Liver (tissue), 9 donors: ENCODE data around the gene CA14. TPM values are rescaled to one million over a fixed set of nuclear protein-coding genes. Genes with fewer than 3 reads are reported as not detected.

ENCODE experiments used
- DNase-seq: peaks from one replicate; pipeline ENCODE4 v3.0.0-alpha.2; 2017; ENCODE audit warnings: low spot score
- H3K27ac ChIP-seq, 2 donors: one replicate each; pipeline ENCODE4 v1.7.0; 2013; ENCODE audit warnings: inconsistent platforms in 2 of 2, low read length in 2 of 2, control low read depth in 1 of 2, low read depth in 1 of 2, mild to moderate bottlenecking in 1 of 2
- H3K27me3 ChIP-seq, 4 donors: one replicate each; pipeline versions ENCODE4 v1.6.1 to v1.7.0; 2013; ENCODE audit warnings: low read length in 3 of 4, inconsistent platforms in 1 of 4, mild to moderate bottlenecking in 1 of 4, moderate library complexity in 1 of 4; ENCODE audit not compliant: control insufficient read depth in 4 of 4, insufficient read depth in 4 of 4
- H3K36me3 ChIP-seq, 4 donors: one replicate each; pipeline versions ENCODE4 v1.6.1 to v1.7.0; 2013; ENCODE audit warnings: low read length in 3 of 4, mild to moderate bottlenecking in 3 of 4, low read depth in 1 of 4, moderate library complexity in 1 of 4; ENCODE audit not compliant: control insufficient read depth in 4 of 4, insufficient read depth in 3 of 4
- H3K4me1 ChIP-seq, 4 donors: one replicate each; pipeline versions ENCODE4 v1.6.1 to v1.7.0; 2013; ENCODE audit warnings: low read length in 3 of 4, mild to moderate bottlenecking in 3 of 4, moderate library complexity in 1 of 4; ENCODE audit not compliant: control insufficient read depth in 4 of 4, insufficient read depth in 4 of 4
- H3K4me3 ChIP-seq, 3 donors: one replicate each; pipeline versions ENCODE4 v1.6.1 to v1.7.0; 2013; ENCODE audit warnings: low read length in 3 of 3, control low read depth in 1 of 3, low read depth in 1 of 3, mild to moderate bottlenecking in 1 of 3
- H3K9ac ChIP-seq, 2 donors: one replicate each; pipeline ENCODE4 v1.7.0; 2013; ENCODE audit warnings: low read length in 2 of 2, mild to moderate bottlenecking in 2 of 2, moderate library complexity in 2 of 2, control low read depth in 1 of 2, low read depth in 1 of 2
- H3K9me3 ChIP-seq, 4 donors: one replicate each; pipeline versions ENCODE4 v1.6.1 to v1.7.0; 2013; ENCODE audit warnings: low read length in 3 of 4; ENCODE audit not compliant: control insufficient read depth in 4 of 4
- ATF3 ChIP-seq: IDR thresholded peaks from 2 replicates; pipeline ENCODE4 v1.6.1; 2016; ENCODE audit warnings: antibody characterized with exemption
- CTCF ChIP-seq: fragments of 150-350 bp; IDR thresholded peaks from 2 replicates; pipeline ENCODE4 v1.5.1; 2017; ENCODE audit warnings: improper control_type of control experiment, low read depth, low read length; ENCODE audit not compliant: missing input control
- EGR1 ChIP-seq, 2 donors: IDR thresholded peaks; 2 replicates each; pipeline ENCODE4 v1.6.1; 2016 to 2018; ENCODE audit warnings: antibody characterized with exemption in 2 of 2, low read depth in 2 of 2
- FOXA1 ChIP-seq: IDR thresholded peaks from 2 replicates; pipeline ENCODE4 v1.6.1; 2016; ENCODE audit warnings: antibody characterized with exemption
- FOXA2 ChIP-seq: IDR thresholded peaks from 2 replicates; pipeline ENCODE4 v1.6.1; 2016; ENCODE audit warnings: antibody characterized with exemption
- GABPA ChIP-seq, 2 donors: IDR thresholded peaks in 1 of 2; conservative IDR thresholded peaks in 1 of 2; 2 replicates each; pipeline ENCODE4 v1.6.1; 2016; ENCODE audit warnings: antibody characterized with exemption in 2 of 2, mild to moderate bottlenecking in 1 of 2, moderate library complexity in 1 of 2
- HNF4A ChIP-seq, 2 donors: conservative IDR thresholded peaks; 2 replicates each; pipeline ENCODE4 v1.6.1; 2016; ENCODE audit warnings: antibody characterized with exemption in 2 of 2, mild to moderate bottlenecking in 2 of 2
- HNF4G ChIP-seq: IDR thresholded peaks from 2 replicates; pipeline ENCODE4 v1.6.1; 2016; ENCODE audit warnings: antibody characterized with exemption
- JUND ChIP-seq, 2 donors: IDR thresholded peaks; 2 replicates each; pipeline ENCODE4 v1.6.1; 2016; ENCODE audit warnings: antibody characterized with exemption in 2 of 2
- MAX ChIP-seq: IDR thresholded peaks from 2 replicates; pipeline ENCODE4 v1.6.1; 2016; ENCODE audit warnings: antibody characterized with exemption
- NR2F2 ChIP-seq: IDR thresholded peaks from 2 replicates; pipeline ENCODE4 v1.6.1; 2016; ENCODE audit warnings: antibody characterized with exemption
- RAD21 ChIP-seq, 2 donors: IDR thresholded peaks; 2 replicates each; pipeline ENCODE4 v1.6.1; 2016; ENCODE audit warnings: antibody characterized with exemption in 2 of 2, mild to moderate bottlenecking in 2 of 2
- REST ChIP-seq: IDR thresholded peaks from 2 replicates; pipeline ENCODE4 v1.6.1; 2016; ENCODE audit warnings: antibody characterized with exemption, mild to moderate bottlenecking
- RXRA ChIP-seq, 2 donors: IDR thresholded peaks; 2 replicates each; pipeline ENCODE4 v1.6.1; 2017 to 2018; ENCODE audit warnings: antibody characterized with exemption in 2 of 2, mild to moderate bottlenecking in 1 of 2
- SP1 ChIP-seq: IDR thresholded peaks from 2 replicates; pipeline ENCODE4 v1.6.1; 2018; ENCODE audit warnings: antibody characterized with exemption, mild to moderate bottlenecking
- TAF1 ChIP-seq: conservative IDR thresholded peaks from 2 replicates; pipeline ENCODE4 v1.6.1; 2016; ENCODE audit warnings: antibody characterized with exemption, mild to moderate bottlenecking
- YY1 ChIP-seq: IDR thresholded peaks from 2 replicates; pipeline ENCODE4 v1.6.1; 2016; ENCODE audit warnings: antibody characterized with exemption, mild to moderate bottlenecking
- ZBTB33 ChIP-seq: IDR thresholded peaks from 2 replicates; pipeline ENCODE4 v1.6.1; 2016; ENCODE audit warnings: antibody characterized with exemption
- WGBS: extraction: QIAGEN DNeasy Blood & Tissue Kit; methylation state at CpG from one replicate; pipeline ENCODE4 v1.1.7; 2013; 5-methylcytosine and 5-hydroxymethylcytosine counted together
- polyA plus RNA-seq, 2 donors: library from polyadenylated mRNA; stranded (reverse) in 1 of 2; unstranded in 1 of 2; fragments of 200-250 nt in 1 of 2; fragments of >200 nt in 1 of 2; fragmentation: Nextera tagmentation in 1 of 2; extraction: Ambion mirVana in 1 of 2; gene quantifications; one replicate each; pipeline versions ENCODE4 v1.2.1 to v1.2.3, GENCODE V29; 2013 to 2015
- total RNA-seq, 2 donors: library from RNA; depleted of rRNA; stranded (reverse); fragments of >200 nt; gene quantifications; one replicate each; pipeline ENCODE4 v1.2.3, GENCODE V29; 2014
- donor health status: healthy.
- donor health status: healthy.
- donor health status: healthy.
- donor health status: healthy.
- donor health status: healthy.

Gene CA14
- total and polyA plus RNA-seq, 4 donors, result 0.22 to 2.7 (median 1.2) TPM

GRCh38 chr1:150224983-150225382 is 32.6 kb upstream of the CA14 start:
- Histone ChIP-seq H3K27ac (no peak overlapping the region), H3K4me1 (no peaks in the 10 kb centered on the region), H3K36me3 (peaks cover 7 to 31% (median 24%) of the 10 kb centered on the region in 4 donors), H3K9ac (no peak overlapping the region), H3K27me3 (no peaks in the 10 kb centered on the region), H3K9me3 (no peaks in the 10 kb centered on the region), H3K4me3 (no peak overlapping the region)
- DNase-seq, result no peak
- WGBS, result 86% methylated on average over 1 of the region's 1 CpG
- no peak for TF ChIP-seq CTCF
- TF ChIP-seq FOXA2, result no peak
- TF ChIP-seq EGR1 (IDR thresholded peaks at IDR 0.05; ENCODE audit: low read depth in 2 of 2), result no peak
- TF ChIP-seq ATF3, result no peak
- no peak for TF ChIP-seq ZBTB33
- TF ChIP-seq HNF4G, result no peak
- TF ChIP-seq FOXA1, result no peak
- no peak for TF ChIP-seq MAX
- TF ChIP-seq RXRA (IDR thresholded peaks at IDR 0.05), result no peak
- no peak for TF ChIP-seq GABPA (IDR thresholded peaks at IDR 0.05 in 1 of 2, conservative IDR thresholded peaks at IDR 0.05 in 1 of 2)
- no peak for TF ChIP-seq YY1
- no peak for TF ChIP-seq TAF1
- TF ChIP-seq HNF4A (conservative IDR thresholded peaks at IDR 0.05), result no peak
- TF ChIP-seq REST, result no peak
- TF ChIP-seq SP1, result no peak
- no peak for TF ChIP-seq RAD21 (IDR thresholded peaks at IDR 0.05)
- no peak for TF ChIP-seq JUND (IDR thresholded peaks at IDR 0.05)
- TF ChIP-seq NR2F2, result no peak
